PC-3 (cell line): Measurements from ENCODE around the gene WFDC1. TPM values are rescaled to one million over a fixed set of nuclear protein-coding genes. Genes with fewer than 3 reads are reported as not detected.
"Not testable (repeated sequence)": the region's sequence is repeated elsewhere in the genome, so short reads cannot be mapped to it uniquely, and the experiment has no call there.

ENCODE experiments used
- ATAC-seq: fragments of 200-7000 bp; cut with Tn5 transposase; 2 replicates; pipeline ENCODE4 v1.9.1; 2020; ENCODE audit warnings: mild to moderate bottlenecking, moderate library complexity
- BruUV-seq: library from RNA; stranded (reverse); fragments of 400-500 nt; replicated peaks from 2 replicates; lab custom pipeline; 2021; lab: Mats Ljungman, UMichigan
- CTCF ChIA-PET: fragments of 300-600 bp; sonication (Branson Sonifier 250); formaldehyde crosslinking; loops from one replicate; lab custom pipeline; 2022; ENCODE audit warnings: antibody characterized with exemption; lab: Charles Lee
- POLR2A ChIA-PET: fragments of 300-600 bp; sonication (Branson Sonifier 250); formaldehyde crosslinking; loops from one replicate; lab custom pipeline; 2022; ENCODE audit warnings: antibody characterized with exemption; ENCODE audit not compliant: unreplicated experiment; lab: Charles Lee
- DNase-seq: peaks from one replicate; pipeline ENCODE4 v3.0.0-alpha.2; 2015
- H2AFZ ChIP-seq: fragments of 300-600 bp; sonication (generic); 2 replicates; pipeline ENCODE4 v1.6.0; 2016; ENCODE audit warnings: antibody characterized with exemption, low read length
- H3F3A ChIP-seq: fragments of 300-600 bp; sonication (generic); one replicate; pipeline ENCODE4 v1.6.0; 2017; ENCODE audit warnings: antibody characterized with exemption, low read length, control low read depth, mild to moderate bottlenecking; ENCODE audit not compliant: unreplicated experiment
- H3K27ac ChIP-seq: fragments of 300-600 bp; sonication (generic); 2 replicates; pipeline ENCODE4 v1.5.1; 2016; ENCODE audit warnings: mild to moderate bottlenecking, low read length
- H3K27me3 ChIP-seq: fragments of 300-600 bp; sonication (generic); 2 replicates; pipeline ENCODE4 v1.6.1; 2016; ENCODE audit warnings: low read length, mixed read lengths
- H3K36me3 ChIP-seq: fragments of 300-600 bp; sonication (generic); 2 replicates; pipeline ENCODE4 v1.6.1; 2016; ENCODE audit warnings: low read depth, mixed run types, low read length, mixed read lengths
- H3K4me1 ChIP-seq: fragments of 300-600 bp; sonication (generic); 2 replicates; pipeline ENCODE4 v1.5.1; 2016; ENCODE audit warnings: low read length; ENCODE audit not compliant: insufficient read depth
- H3K4me2 ChIP-seq: fragments of 300-600 bp; sonication (generic); 2 replicates; pipeline ENCODE4 v1.6.0; 2016; ENCODE audit warnings: low read length
- H3K4me3 ChIP-seq: fragments of 300-600 bp; sonication (generic); 2 replicates; pipeline ENCODE4 v1.5.1; 2016; ENCODE audit warnings: mild to moderate bottlenecking, low read length, mixed read lengths
- H3K79me2 ChIP-seq: fragments of 300-600 bp; sonication (generic); 2 replicates; pipeline ENCODE4 v1.6.1; 2017; ENCODE audit warnings: low read length, mixed read lengths
- H3K9ac ChIP-seq: fragments of 300-600 bp; sonication (generic); 2 replicates; pipeline ENCODE4 v1.6.0; 2016; ENCODE audit warnings: mild to moderate bottlenecking, low read length
- H3K9me2 ChIP-seq: fragments of 300-600 bp; sonication (generic); replicated peaks from 2 replicates; pipeline ENCODE4 v1.6.1; 2016; ENCODE audit warnings: mixed run types, low read length, mixed read lengths
- H3K9me3 ChIP-seq: fragments of 300-600 bp; sonication (generic); 2 replicates; pipeline ENCODE4 v1.6.1; 2016; ENCODE audit warnings: low read length, mixed read lengths
- H4K20me1 ChIP-seq: fragments of 300-600 bp; sonication (generic); 2 replicates; pipeline ENCODE4 v1.6.1; 2016; ENCODE audit warnings: low read length, mixed read lengths
- CTCF ChIP-seq: fragments of 300-600 bp; sonication (generic); conservative IDR thresholded peaks from 2 replicates; pipeline ENCODE4 v1.5.1; 2017; ENCODE audit warnings: antibody characterized with exemption, low read depth, mild to moderate bottlenecking, low read length
- EZH2 ChIP-seq: fragments of 300-600 bp; sonication (generic); IDR thresholded peaks from one replicate; pipeline ENCODE4 v1.6.1; 2017; ENCODE audit warnings: antibody characterized with exemption, mild to moderate bottlenecking, low read length; ENCODE audit not compliant: unreplicated experiment
- EZH2phosphoT487 ChIP-seq: fragments of 300-600 bp; sonication (generic); IDR thresholded peaks from 2 replicates; pipeline ENCODE4 v1.6.1; 2018; ENCODE audit warnings: mild to moderate bottlenecking, antibody characterized with exemption, low read length, borderline replicate concordance
- intact Hi-C: fragments of 100-400 bp; cut with micrococcal nuclease; formaldehyde crosslinking; loops from 2 replicates; pipeline ENCODE4 v1.9.0; 2023
- total RNA-seq: library from RNA; depleted of rRNA; stranded (reverse); fragments of >200 nt; gene quantifications from 2 replicates; pipeline ENCODE4 v1.2.3, GENCODE V29; 2014

Gene WFDC1
- total RNA-seq, 1 experiment from 2014 or later = 0.15 TPM

DNA sequence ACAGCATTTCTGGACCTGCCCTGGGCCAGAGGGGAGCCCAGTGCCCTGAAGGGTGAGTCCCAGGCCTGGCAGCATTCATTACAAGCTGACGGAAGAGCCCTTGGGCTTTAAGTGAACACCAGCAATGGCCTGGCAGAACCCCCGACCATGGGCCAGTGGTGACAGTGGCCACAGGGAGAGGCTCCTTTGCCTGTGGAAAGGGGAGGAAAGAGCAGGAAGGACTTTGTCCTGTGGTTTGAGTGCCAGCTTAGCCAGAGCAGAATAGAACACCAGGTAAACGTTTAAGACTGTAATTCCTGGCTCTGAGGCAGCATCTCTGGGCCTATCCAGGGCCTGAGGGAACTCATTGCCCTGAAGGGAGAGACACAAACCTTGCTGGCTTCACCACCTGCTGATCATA is 39.4 kb downstream of the WFDC1 start:
- Histone ChIP-seq H3K4me3 (no peak overlapping the region), H3F3A (no peaks in the 10 kb centered on the region), H3K27me3 (no peaks in the 10 kb centered on the region), H3K27ac (no peak overlapping the region), H4K20me1 (no peaks in the 10 kb centered on the region), H3K9me3 (no peaks in the 10 kb centered on the region), H3K9me2 (no peaks in the 10 kb centered on the region), H3K4me2 (no peak overlapping the region), H2AFZ (no peak overlapping the region), H3K4me1 (no peaks in the 10 kb centered on the region), H3K9ac (no peak overlapping the region), H3K79me2 (no peaks in the 10 kb centered on the region), H3K36me3 (no peaks in the 10 kb centered on the region)
- no peak for DNase-seq
- CTCF ChIA-PET = no interaction called here
- no peak for ATAC-seq
- intact Hi-C loops = no loop called here
- no peak for TF ChIP-seq EZH2phosphoT487
- TF ChIP-seq CTCF = no peak
- TF ChIP-seq EZH2 = no peak
- POLR2A ChIA-PET = no interaction called here
- no TSS peak for BruUV-seq

DNA sequence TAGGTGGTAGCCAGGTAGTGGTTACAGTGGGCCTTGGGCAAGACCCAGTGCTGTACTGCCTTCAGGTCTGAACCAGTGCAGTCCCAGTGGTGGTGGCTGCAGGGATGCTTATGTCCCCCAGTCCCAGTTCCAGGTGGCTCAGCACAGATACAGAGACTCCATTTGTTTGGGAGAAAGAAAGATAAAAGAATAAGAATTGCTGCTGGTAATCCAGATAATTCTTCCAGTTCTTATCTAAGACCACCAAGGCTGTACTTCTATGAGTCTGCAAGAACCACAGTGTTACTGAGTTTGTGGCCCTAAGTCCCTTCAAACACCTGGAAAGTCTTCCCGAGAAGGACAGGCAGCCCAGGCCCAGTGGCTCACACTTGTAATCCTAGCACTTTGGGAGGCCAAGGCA is 39.8 kb downstream of the WFDC1 start:
- TF ChIP-seq EZH2 (no peak), CTCF (no peak), EZH2phosphoT487 (no peak)
- H3F3A ChIP-seq = no peaks in the 10 kb centered on the region

DNA sequence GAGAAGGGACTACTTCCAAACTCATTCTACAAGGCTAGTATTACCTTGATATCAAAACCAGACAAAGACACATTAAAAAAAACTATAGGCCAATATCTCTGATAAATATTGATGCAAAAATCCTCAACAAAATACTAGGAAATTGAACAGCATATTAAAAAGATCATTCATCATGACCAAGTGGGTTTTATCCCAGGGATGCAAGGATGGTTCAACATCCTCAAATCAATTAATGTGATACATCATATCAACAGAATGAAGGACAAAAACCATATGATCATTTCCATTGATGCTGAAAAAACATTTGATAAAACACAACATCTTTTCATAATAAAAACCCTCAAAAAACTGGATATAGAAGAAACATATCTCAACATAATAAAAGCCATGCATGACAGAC is 42.6 kb downstream of the WFDC1 start:
- H4K20me1 ChIP-seq, H3K9me3 ChIP-seq, H3K4me2 ChIP-seq, ATAC-seq, H3K9ac ChIP-seq, H3F3A ChIP-seq, H3K27me3 ChIP-seq, POLR2A ChIA-PET, BruUV-seq, H3K4me3 ChIP-seq, H3K79me2 ChIP-seq, CTCF ChIA-PET, H3K4me1 ChIP-seq, H3K36me3 ChIP-seq, H3K27ac ChIP-seq, intact Hi-C loops, H2AFZ ChIP-seq, H3K9me2 ChIP-seq, DNase-seq: not testable (repeated sequence)

More for the DNA sequence above, 39.8 kb downstream of the WFDC1 start:
- BruUV-seq = no TSS peak
- Histone ChIP-seq H3K9ac (no peak overlapping the region), H4K20me1 (no peaks in the 10 kb centered on the region), H3K4me2 (no peak overlapping the region), H3K36me3 (no peaks in the 10 kb centered on the region), H3K79me2 (no peaks in the 10 kb centered on the region), H3K27me3 (no peaks in the 10 kb centered on the region), H3K27ac (no peak overlapping the region), H3K4me1 (no peaks in the 10 kb centered on the region), H3K4me3 (no peak overlapping the region), H3K9me3 (no peaks in the 10 kb centered on the region), H3K9me2 (no peaks in the 10 kb centered on the region), H2AFZ (no peak overlapping the region)
- DNase-seq (no peak), ATAC-seq (no peak)
- ChIA-PET POLR2A (no interaction called here), CTCF (no interaction called here)
- intact Hi-C loops = no loop called here
